ENCODE results near the gene PGP. TPM values are rescaled to one million over a fixed set of nuclear protein-coding genes. Genes with fewer than 3 reads are reported as not detected.
"Not testable (repeated sequence)": the region's sequence is repeated elsewhere in the genome, so short reads cannot be mapped to it uniquely, and the experiment has no call there.

Gene PGP
- total and polyA plus RNA-seq, 7 experiments from 2014 or later, result 6.0 to 26.5 (median 12.9) TPM

GRCh38 chr16:2205104-2205966, 9.3 kb downstream of the PGP start, which contains the start of gene MLST8:
Gene MLST8 (plus strand): TSS chr16:2205454. CDS start chr16:2206086, 632 bp downstream.
- H3K4me1 Mint-ChIP-seq, result peaks cover 7 to 29% (median 21%) of the 10 kb centered on the region in 7 donors
- peak within 1 kb of the TSS; percentile 70 to 91 (median 86) for H3K27ac Mint-ChIP-seq
- H3K27ac ChIP-seq (ENCODE audit: low read depth, low read length), result peak within 1 kb of the TSS; percentile 97
- H3K9me3 ChIP-seq (ENCODE audit: control insufficient read depth in 2 of 3, low read length in 3 of 3), result no peaks in the 10 kb centered on the region
- peak within 1 kb of the TSS; percentile 80 to 95 (median 88) for H3K4me3 Mint-ChIP-seq
- H3K27me3 Mint-ChIP-seq, result peaks cover 0 to 11% (median 0%) of the 10 kb centered on the region in 5 donors
- CTCF ChIA-PET, result interaction anchor here (1.2 kb wide), 1 partner anchor 11 kb away, joined by 3 read pairs; no protein-coding TSS in a partner anchor
- H3K9me3 Mint-ChIP-seq, result peaks cover 0 to 3% (median 0%) of the 10 kb centered on the region in 11 donors
- peak within 1 kb of the TSS; percentile 93 for H3K4me3 ChIP-seq (ENCODE audit: low read length)
- peaks cover 11 to 13% of the 10 kb centered on the region in 2 donors for H3K4me1 ChIP-seq (ENCODE audit: control insufficient read depth in 2 of 2, insufficient read depth in 2 of 2, low read length in 2 of 2)
- DNase-seq (peak; percentile 88 to 100 (median 98)), ATAC-seq (peak; percentile 97)
- peaks cover 0 to 37% (median 9%) of the 10 kb centered on the region in 3 experiments for H3K36me3 ChIP-seq (ENCODE audit: control insufficient read depth in 2 of 3, insufficient read depth in 3 of 3, low read length in 3 of 3)
- POLR2A ChIA-PET, result interaction anchor here (0.7 to 3.7 kb wide), 16 partner anchors 10 to 1823 kb away, joined by 3 to 50 read pairs (median 4); partner anchors contain the start of genes AMDHD2, CCNF, E4F1 and ECI1
- no peaks in the 10 kb centered on the region for H3K27me3 ChIP-seq (ENCODE audit: control insufficient read depth in 2 of 2, insufficient read depth in 2 of 2, low read length in 2 of 2)
- intact Hi-C loops (cut with micrococcal nuclease), result loop anchor here (1.0 to 10.0 kb wide), 12 partner anchors 10 to 515 kb away; partner anchors contain the start of genes E4F1 (in 2 of the 2), RNPS1 (in 2 of the 2), TRAF7 (in 2 of the 2) and CCNF (in 1 of the 2)
- H3K36me3 Mint-ChIP-seq, result peaks cover 0 to 11% (median 6%) of the 10 kb centered on the region in 5 donors

GRCh38 chr16:2204416-2205103, 10.1 kb downstream of the PGP start:
- peak overlapping the region; percentile 80 to 95 (median 88) for H3K4me3 Mint-ChIP-seq
- intact Hi-C loops (cut with micrococcal nuclease), result loop anchor here (1.0 to 10.0 kb wide), 12 partner anchors 9 to 516 kb away; partner anchors contain the start of genes E4F1 (in 2 of the 2), RNPS1 (in 2 of the 2), TRAF7 (in 2 of the 2) and CCNF (in 1 of the 2)

GRCh38 chr16:2203119-2203688, 11.4 kb downstream of the PGP start:
- not testable (repeated sequence) for DNase-seq; H3K9me3 Mint-ChIP-seq; ATAC-seq; H3K27ac ChIP-seq (ENCODE audit: low read depth, low read length); H3K4me3 ChIP-seq (ENCODE audit: low read length); H3K9me3 ChIP-seq (ENCODE audit: control insufficient read depth in 2 of 3, low read length in 3 of 3); H3K27me3 ChIP-seq (ENCODE audit: control insufficient read depth in 2 of 2, insufficient read depth in 2 of 2, low read length in 2 of 2)
- intact Hi-C loops (cut with micrococcal nuclease), result loop anchor here in 1 of 2 donors (10.0 kb wide), 1 partner anchor 62 kb away; the partner anchor contains the start of gene RNPS1
- CTCF ChIA-PET, result interaction anchor here (1.2 kb wide), 1 partner anchor 9 kb away, joined by 6 read pairs; no protein-coding TSS in a partner anchor
- Mint-ChIP-seq H3K36me3 (peaks cover 0 to 11% (median 6%) of the 10 kb centered on the region in 5 donors), H3K27ac (peak overlapping the region in 4 of 9 donors; percentile 18 to 80 (median 38)), H3K4me1 (peaks cover 7 to 29% (median 21%) of the 10 kb centered on the region in 7 donors), H3K4me3 (peak overlapping the region; percentile 27 to 91 (median 67)), H3K27me3 (peaks cover 2 to 23% (median 8%) of the 10 kb centered on the region in 5 donors)
- POLR2A ChIA-PET, result interaction anchor here (1.0 to 3.7 kb wide), 5 partner anchors 8 to 316 kb away, joined by 3 to 28 read pairs (median 3); partner anchors contain the start of genes PGP and TRAF7
- Histone ChIP-seq H3K36me3 (ENCODE audit: control insufficient read depth in 2 of 3, insufficient read depth in 3 of 3, low read length in 3 of 3) (peaks cover 0 to 16% (median 8%) of the 10 kb centered on the region in 3 experiments), H3K4me1 (ENCODE audit: control insufficient read depth in 2 of 2, insufficient read depth in 2 of 2, low read length in 2 of 2) (peaks cover 11 to 13% of the 10 kb centered on the region in 2 donors)

More at GRCh38 chr16:2204416-2205103, 10.1 kb downstream of the PGP start:
- Histone ChIP-seq H3K36me3 (ENCODE audit: control insufficient read depth in 2 of 3, insufficient read depth in 3 of 3, low read length in 3 of 3) (peaks cover 0 to 30% (median 9%) of the 10 kb centered on the region in 3 experiments), H3K27ac (ENCODE audit: low read depth, low read length) (peak overlapping the region; percentile 97), H3K4me3 (ENCODE audit: low read length) (peak overlapping the region; percentile 93), H3K4me1 (ENCODE audit: control insufficient read depth in 2 of 2, insufficient read depth in 2 of 2, low read length in 2 of 2) (peaks cover 11 to 13% of the 10 kb centered on the region in 2 donors), H3K9me3 (ENCODE audit: control insufficient read depth in 2 of 3, low read length in 3 of 3) (no peaks in the 10 kb centered on the region), H3K27me3 (ENCODE audit: control insufficient read depth in 2 of 2, insufficient read depth in 2 of 2, low read length in 2 of 2) (no peaks in the 10 kb centered on the region)
- DNase-seq (no peak), ATAC-seq (no peak)
- ChIA-PET POLR2A (interaction anchor here (0.7 to 3.7 kb wide), 16 partner anchors 8 to 1823 kb away, joined by 3 to 50 read pairs (median 4); partner anchors contain the start of genes AMDHD2, E4F1, ECI1 and GFER), CTCF (no interaction called here)
- peaks cover 0 to 11% (median 6%) of the 10 kb centered on the region in 5 donors for H3K36me3 Mint-ChIP-seq
- H3K27ac Mint-ChIP-seq, result peak overlapping the region; percentile 65 to 88 (median 84)
- peaks cover 0 to 13% (median 0%) of the 10 kb centered on the region in 5 donors for H3K27me3 Mint-ChIP-seq
- peaks cover 0 to 3% (median 0%) of the 10 kb centered on the region in 11 donors for H3K9me3 Mint-ChIP-seq
- peaks cover 7 to 29% (median 21%) of the 10 kb centered on the region in 7 donors for H3K4me1 Mint-ChIP-seq

DNA sequence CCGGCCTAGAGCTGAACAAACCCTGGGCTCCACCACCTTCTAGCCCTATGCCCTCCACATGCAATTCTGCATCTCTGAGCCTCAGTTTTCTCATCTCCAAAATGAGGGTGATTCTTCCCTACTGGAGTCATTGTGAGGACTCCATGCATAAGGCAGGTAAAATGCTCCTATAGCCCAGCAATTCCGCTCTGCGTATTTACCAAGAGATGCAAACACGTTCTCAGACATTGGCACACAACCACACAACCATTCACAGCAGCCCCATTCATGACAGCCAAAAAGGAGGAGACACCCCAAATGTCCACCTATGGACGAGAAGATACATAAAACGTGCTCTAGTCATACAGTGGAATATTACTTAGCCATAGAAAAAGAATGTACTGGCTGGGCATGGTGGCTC, 14.3 kb downstream of the PGP start:
- Mint-ChIP-seq H3K9me3 (peaks cover 0 to 3% (median 0%) of the 10 kb centered on the region in 11 donors), H3K27me3 (peaks cover 11 to 40% (median 14%) of the 10 kb centered on the region in 5 donors), H3K36me3 (peaks cover 0 to 4% (median 0%) of the 10 kb centered on the region in 5 donors), H3K4me1 (peaks cover 5 to 11% (median 7%) of the 10 kb centered on the region in 7 donors), H3K4me3 (peak overlapping the region in 1 of 10 donors; percentile 19), H3K27ac (no peak overlapping the region)
- no peaks in the 10 kb centered on the region for H3K9me3 ChIP-seq (ENCODE audit: control insufficient read depth in 2 of 3, low read length in 3 of 3)
- H3K27me3 ChIP-seq (ENCODE audit: control insufficient read depth in 2 of 2, insufficient read depth in 2 of 2, low read length in 2 of 2), result peaks cover 6 to 11% of the 10 kb centered on the region in 2 donors
- no peak overlapping the region for H3K4me3 ChIP-seq (ENCODE audit: low read length)
- DNase-seq (no peak), ATAC-seq (no peak)
- H3K27ac ChIP-seq (ENCODE audit: low read depth, low read length), result no peak overlapping the region
- intact Hi-C loops (cut with micrococcal nuclease), result loop anchor here in 1 of 2 donors (10.0 kb wide), 1 partner anchor 64 kb away; the partner anchor contains the start of gene RNPS1
- H3K4me1 ChIP-seq (ENCODE audit: control insufficient read depth in 2 of 2, insufficient read depth in 2 of 2, low read length in 2 of 2), result peaks cover 5 to 7% of the 10 kb centered on the region in 2 donors
- no peaks in the 10 kb centered on the region for H3K36me3 ChIP-seq (ENCODE audit: control insufficient read depth in 2 of 3, insufficient read depth in 3 of 3, low read length in 3 of 3)
- CTCF ChIA-PET, result no interaction called here
- POLR2A ChIA-PET, result no interaction called here

GRCh38 chr16:2199621-2200139, 15.0 kb downstream of the PGP start:
- H3K4me1 ChIP-seq (ENCODE audit: control insufficient read depth in 2 of 2, insufficient read depth in 2 of 2, low read length in 2 of 2), result peaks cover 3 to 8% of the 10 kb centered on the region in 2 donors
- H3K9me3 ChIP-seq (ENCODE audit: control insufficient read depth in 2 of 3, low read length in 3 of 3), result no peaks in the 10 kb centered on the region
- ATAC-seq (no peak), DNase-seq (no peak)
- H3K9me3 Mint-ChIP-seq, result peaks cover 0 to 3% (median 0%) of the 10 kb centered on the region in 11 donors
- CTCF ChIA-PET, result no interaction called here
- peaks cover 14 to 45% (median 15%) of the 10 kb centered on the region in 5 donors for H3K27me3 Mint-ChIP-seq
- no peak overlapping the region for H3K27ac Mint-ChIP-seq
- intact Hi-C loops (cut with micrococcal nuclease), result loop anchor here in 1 of 2 donors (10.0 kb wide), 1 partner anchor 65 kb away; the partner anchor contains the start of gene RNPS1
- POLR2A ChIA-PET, result interaction anchor here (0.6 kb wide), 1 partner anchor 204 kb away, joined by 4 read pairs; no protein-coding TSS in a partner anchor
- no peak overlapping the region for H3K4me3 ChIP-seq (ENCODE audit: low read length)
- no peak overlapping the region for H3K4me3 Mint-ChIP-seq
- H3K36me3 Mint-ChIP-seq, result peaks cover 0 to 4% (median 0%) of the 10 kb centered on the region in 5 donors
- H3K36me3 ChIP-seq (ENCODE audit: control insufficient read depth in 2 of 3, insufficient read depth in 3 of 3, low read length in 3 of 3), result no peaks in the 10 kb centered on the region
- peaks cover 6 to 11% of the 10 kb centered on the region in 2 donors for H3K27me3 ChIP-seq (ENCODE audit: control insufficient read depth in 2 of 2, insufficient read depth in 2 of 2, low read length in 2 of 2)
- H3K27ac ChIP-seq (ENCODE audit: low read depth, low read length), result no peak overlapping the region
- H3K4me1 Mint-ChIP-seq, result peaks cover 5 to 13% (median 9%) of the 10 kb centered on the region in 7 donors

Measured in naive thymus-derived CD4-positive, alpha-beta T cell (primary cell).